PC-9 (cell line): ENCODE results near the gene GPD1L. TPM values are rescaled to one million over a fixed set of nuclear protein-coding genes. Genes with fewer than 3 reads are reported as not detected.

Experiments used
- BruUV-seq: library from RNA; stranded (reverse); fragments of 400-500 nt; replicated peaks from 2 replicates; lab custom pipeline; 2021; lab: Mats Ljungman, UMichigan
- CTCF ChIA-PET: fragments of 300-600 bp; sonication (Branson Sonifier 250); formaldehyde crosslinking; loops from one replicate; lab custom pipeline; 2022; ENCODE audit warnings: antibody characterized with exemption; lab: Charles Lee
- POLR2A ChIA-PET: fragments of 300-600 bp; sonication (Branson Sonifier 250); formaldehyde crosslinking; loops from one replicate; lab custom pipeline; 2022; ENCODE audit warnings: antibody characterized with exemption; ENCODE audit not compliant: unreplicated experiment; lab: Charles Lee
- DNase-seq, 2 experiments: peaks; one replicate each; pipeline versions ENCODE4 v3.0.0 to v3.0.0-alpha.2; 2015 to 2022; ENCODE audit warnings: mixed read lengths in 1 of 2
- H2AFZ ChIP-seq: fragments of 200-600 bp; sonication (generic); 2 replicates; pipeline ENCODE4 v1.8.1; 2017; ENCODE audit warnings: antibody characterized with exemption
- H3F3A ChIP-seq: fragments of 200-600 bp; sonication (generic); 2 replicates; pipeline ENCODE4 v1.8.1; 2017; ENCODE audit warnings: antibody characterized with exemption, mild to moderate bottlenecking, low read depth; ENCODE audit not compliant: insufficient read depth
- H3K27ac ChIP-seq: fragments of 200-600 bp; sonication (generic); 2 replicates; pipeline ENCODE4 v1.6.1; 2016; ENCODE audit warnings: mixed run types
- H3K27me3 ChIP-seq: fragments of 200-600 bp; sonication (generic); 2 replicates; pipeline ENCODE4 v1.6.1; 2016; ENCODE audit warnings: low read depth, mixed run types; ENCODE audit not compliant: insufficient read depth
- H3K36me3 ChIP-seq: fragments of 200-600 bp; sonication (generic); 2 replicates; pipeline ENCODE4 v1.6.1; 2016; ENCODE audit warnings: low read depth, mixed run types
- H3K4me1 ChIP-seq: fragments of 200-600 bp; sonication (generic); replicated peaks from 2 replicates; pipeline ENCODE4 v1.6.1; 2016; ENCODE audit warnings: mixed run types; ENCODE audit not compliant: insufficient read depth
- H3K4me2 ChIP-seq: fragments of 200-600 bp; sonication (generic); 2 replicates; pipeline ENCODE4 v1.6.1; 2017; ENCODE audit warnings: mixed run types
- H3K4me3 ChIP-seq: fragments of 200-600 bp; sonication (generic); 2 replicates; pipeline ENCODE4 v1.6.1; 2016; ENCODE audit warnings: mixed run types
- H3K79me2 ChIP-seq: fragments of 200-600 bp; sonication (generic); 2 replicates; pipeline ENCODE4 v1.6.1; 2017; ENCODE audit warnings: low read depth, mixed run types
- H3K9me2 ChIP-seq: fragments of 200-600 bp; sonication (generic); 2 replicates; pipeline ENCODE4 v1.8.1; 2017; ENCODE audit warnings: mild to moderate bottlenecking; ENCODE audit not compliant: insufficient read depth
- H3K9me3 ChIP-seq: fragments of 200-600 bp; sonication (generic); 2 replicates; pipeline ENCODE4 v1.8.1; 2016; ENCODE audit warnings: low read depth; ENCODE audit not compliant: insufficient read depth
- H4K20me1 ChIP-seq: fragments of 200-600 bp; sonication (generic); 2 replicates; pipeline ENCODE4 v1.8.1; 2017; ENCODE audit not compliant: insufficient read depth
- EZH2 ChIP-seq: fragments of 200-600 bp; sonication (generic); IDR thresholded peaks from 2 replicates; pipeline ENCODE4 v1.8.0; 2017; ENCODE audit warnings: antibody characterized with exemption, low read depth
- intact Hi-C: fragments of 100-400 bp; cut with micrococcal nuclease; formaldehyde crosslinking; loops from one replicate; pipeline ENCODE4 v1.10.0; 2022; ENCODE audit not compliant: unreplicated experiment
- total RNA-seq: library from RNA; stranded (reverse); gene quantifications from 2 replicates; pipeline ENCODE4 v1.2.3, GENCODE V29; 2021
- TF ChIP-seq, protein P1 (sequence below): fragments of 200-600 bp; sonication (generic); conservative IDR thresholded peaks from 2 replicates; pipeline ENCODE4 v1.6.1; 2017; ENCODE audit warnings: mixed run types, antibody characterized with exemption, mild to moderate bottlenecking, moderate library complexity

The GPD1L gene
- total RNA-seq, 1 experiment from 2014 or later: 10.3 TPM

DNA sequence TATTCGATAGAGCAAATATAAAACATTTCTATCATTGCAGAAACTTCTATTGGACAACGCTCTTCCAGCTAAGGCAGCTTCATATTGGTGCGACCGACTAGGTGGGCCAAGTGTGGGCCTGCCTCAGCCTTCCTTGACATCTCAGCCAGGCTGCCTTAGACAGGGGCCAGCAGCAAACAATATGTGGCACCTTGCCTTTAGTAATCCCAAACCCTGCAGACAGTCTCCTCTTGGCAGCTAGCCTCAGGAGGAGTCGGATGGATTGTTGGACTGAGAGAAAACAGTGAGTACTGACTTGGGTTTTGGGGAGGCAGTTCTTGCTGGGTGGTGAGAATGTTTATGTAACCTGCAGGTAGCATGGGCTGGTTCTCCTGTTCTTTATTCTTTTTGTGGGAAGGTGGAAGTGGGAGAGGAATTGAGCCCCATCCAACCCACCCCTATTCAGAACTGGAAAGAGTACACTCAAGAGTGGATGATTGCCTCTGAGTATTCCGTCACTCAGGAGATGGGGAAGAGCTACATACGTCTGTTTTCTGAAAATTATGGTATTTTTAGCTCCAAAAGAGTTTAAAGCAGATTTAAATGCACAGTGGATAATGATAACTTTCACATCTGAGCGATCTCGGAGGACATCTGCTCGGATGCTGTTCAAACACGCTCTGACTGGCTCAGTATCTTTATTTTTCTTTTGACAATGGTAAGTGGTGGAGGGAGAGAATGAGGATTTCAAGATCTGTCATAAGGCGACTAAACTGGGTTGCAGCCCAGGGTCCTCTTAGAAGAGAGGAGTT, 47.2 kb downstream of the GPD1L start:
- POLR2A ChIA-PET: no interaction called here
- no peak for DNase-seq

DNA sequence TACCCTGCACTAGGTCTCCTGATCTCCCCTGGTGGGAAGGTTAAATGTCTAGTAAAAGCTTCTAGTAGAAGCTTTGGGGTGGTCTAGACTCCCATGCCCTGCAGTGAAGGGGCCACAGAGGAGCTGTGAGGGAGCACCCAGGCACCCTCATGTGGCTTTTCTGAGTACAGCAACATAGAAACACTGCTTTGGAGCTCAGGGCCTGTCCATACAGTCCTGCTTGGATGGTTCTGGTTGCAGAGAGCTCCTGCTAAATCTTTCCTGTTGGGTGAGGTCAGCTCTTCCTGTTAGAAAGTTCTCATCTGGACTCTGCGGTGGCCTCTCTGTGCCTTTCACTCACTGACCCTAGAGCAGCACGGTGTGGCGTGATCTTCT, 47.8 kb downstream of the GPD1L start:
- Histone ChIP-seq H3K4me3 (no peak overlapping the region), H3K4me2 (no peak overlapping the region), H3K36me3 (no peaks in the 10 kb centered on the region), H3K27ac (no peak overlapping the region), H3K9me3 (no peaks in the 10 kb centered on the region), H2AFZ (no peak overlapping the region), H3K4me1 (no peaks in the 10 kb centered on the region), H3K27me3 (no peaks in the 10 kb centered on the region), H4K20me1 (no peaks in the 10 kb centered on the region), H3F3A (no peaks in the 10 kb centered on the region), H3K9me2 (no peaks in the 10 kb centered on the region), H3K79me2 (no peaks in the 10 kb centered on the region)
- POLR2A ChIA-PET: no interaction called here
- TF ChIP-seq, protein P1, sequence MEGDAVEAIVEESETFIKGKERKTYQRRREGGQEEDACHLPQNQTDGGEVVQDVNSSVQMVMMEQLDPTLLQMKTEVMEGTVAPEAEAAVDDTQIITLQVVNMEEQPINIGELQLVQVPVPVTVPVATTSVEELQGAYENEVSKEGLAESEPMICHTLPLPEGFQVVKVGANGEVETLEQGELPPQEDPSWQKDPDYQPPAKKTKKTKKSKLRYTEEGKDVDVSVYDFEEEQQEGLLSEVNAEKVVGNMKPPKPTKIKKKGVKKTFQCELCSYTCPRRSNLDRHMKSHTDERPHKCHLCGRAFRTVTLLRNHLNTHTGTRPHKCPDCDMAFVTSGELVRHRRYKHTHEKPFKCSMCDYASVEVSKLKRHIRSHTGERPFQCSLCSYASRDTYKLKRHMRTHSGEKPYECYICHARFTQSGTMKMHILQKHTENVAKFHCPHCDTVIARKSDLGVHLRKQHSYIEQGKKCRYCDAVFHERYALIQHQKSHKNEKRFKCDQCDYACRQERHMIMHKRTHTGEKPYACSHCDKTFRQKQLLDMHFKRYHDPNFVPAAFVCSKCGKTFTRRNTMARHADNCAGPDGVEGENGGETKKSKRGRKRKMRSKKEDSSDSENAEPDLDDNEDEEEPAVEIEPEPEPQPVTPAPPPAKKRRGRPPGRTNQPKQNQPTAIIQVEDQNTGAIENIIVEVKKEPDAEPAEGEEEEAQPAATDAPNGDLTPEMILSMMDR: peak; percentile 40; the same call in 1 of the 2 replicates
- no peak for TF ChIP-seq EZH2
- intact Hi-C loops: no loop called here
- BruUV-seq: no TSS peak
- CTCF ChIA-PET: interaction anchor here (0.6 to 0.9 kb wide), 2 partner anchors 108 to 135 kb away, joined by 3 to 4 read pairs; no protein-coding TSS in a partner anchor
- no peak for DNase-seq

More for the DNA sequence above, 47.2 kb downstream of the GPD1L start:
- H3K36me3 ChIP-seq: no peaks in the 10 kb centered on the region
- no peaks in the 10 kb centered on the region for H3K9me3 ChIP-seq
- CTCF ChIA-PET: interaction anchor here (0.6 to 0.9 kb wide), 2 partner anchors 108 to 135 kb away, joined by 3 to 4 read pairs; no protein-coding TSS in a partner anchor
- no TSS peak for BruUV-seq
- intact Hi-C loops: no loop called here
- H3K4me1 ChIP-seq: no peaks in the 10 kb centered on the region
- TF ChIP-seq EZH2: no peak
- TF ChIP-seq, protein P1: no peak
- no peak overlapping the region for H3K4me2 ChIP-seq
- H2AFZ ChIP-seq: no peak overlapping the region
- no peaks in the 10 kb centered on the region for H3F3A ChIP-seq
- H3K27ac ChIP-seq: no peak overlapping the region
- no peaks in the 10 kb centered on the region for H3K9me2 ChIP-seq
- no peaks in the 10 kb centered on the region for H3K79me2 ChIP-seq
- no peaks in the 10 kb centered on the region for H3K27me3 ChIP-seq
- no peaks in the 10 kb centered on the region for H4K20me1 ChIP-seq
- H3K4me3 ChIP-seq: no peak overlapping the region

- intact Hi-C loops: loop anchor here (5.0 kb wide), 1 partner anchor 1373 kb away; no protein-coding TSS in a partner anchor
- CTCF ChIA-PET: no interaction called here
Observed at GRCh38 chr3:32155117-32155516, 48.7 kb downstream of the GPD1L start.

More at GRCh38 chr3:32155117-32155516, 48.7 kb downstream of the GPD1L start:
- H3K27ac ChIP-seq: no peak overlapping the region
- H3K9me2 ChIP-seq: no peaks in the 10 kb centered on the region
- H3F3A ChIP-seq: no peaks in the 10 kb centered on the region
- POLR2A ChIA-PET: no interaction called here
- no peaks in the 10 kb centered on the region for H3K9me3 ChIP-seq
- no peak overlapping the region for H2AFZ ChIP-seq
- no peak for DNase-seq
- H3K4me3 ChIP-seq: no peak overlapping the region
- no peaks in the 10 kb centered on the region for H4K20me1 ChIP-seq
- no peak overlapping the region for H3K4me2 ChIP-seq
- TF ChIP-seq, protein P1: no peak
- TF ChIP-seq EZH2: no peak
- no TSS peak for BruUV-seq
- H3K4me1 ChIP-seq: no peaks in the 10 kb centered on the region
- H3K79me2 ChIP-seq: no peaks in the 10 kb centered on the region
- no peaks in the 10 kb centered on the region for H3K36me3 ChIP-seq
- no peaks in the 10 kb centered on the region for H3K27me3 ChIP-seq
